K562 (cell line): ENCODE measurements around the gene BAK1. TPM values are rescaled to one million over a fixed set of nuclear protein-coding genes. Genes with fewer than 3 reads are reported as not detected.

Experiments used
- ATAC-seq: fragments of 200-7000 bp; cut with Tn5 transposase; 3 replicates; pipeline ENCODE4 v1.9.1; 2020; ENCODE audit warnings: moderate library complexity
- BruUV-seq: library from RNA; stranded (reverse); fragments of 400-500 nt; replicated peaks from 2 replicates; lab custom pipeline; 2021; lab: Mats Ljungman, UMichigan
- CTCF ChIA-PET: fragments of 300-600 bp; formaldehyde crosslinking; extraction: SDS; loops from one replicate; lab custom pipeline; 2021; ENCODE audit warnings: low intra/inter-chr PET ratio; lab: Yijun Ruan, JAX
- POLR2A ChIA-PET: fragments of 300-600, 350-650 bp; sonication (Branson Sonifier 250); formaldehyde crosslinking; extraction: SDS; loops from one replicate; lab custom pipeline; 2021; ENCODE audit warnings: antibody characterized with exemption, inconsistent platforms; lab: Yijun Ruan, JAX
- DNase-seq, 4 experiments: peaks; one replicate each; pipeline versions ENCODE4 v3.0.0 to v3.0.0-alpha.2; 2011 to 2018; ENCODE audit warnings: low spot score in 3 of 4, mixed read lengths in 3 of 4; ENCODE audit errors: extremely low read depth in 1 of 4
- FAIRE-seq: peaks from 2 replicates; lab custom pipeline; 2011; peaks lifted over from hg19 to GRCh38; lab: Jason Lieb, UNC
- H2AFZ ChIP-seq: 2 replicates; pipeline ENCODE4 v1.6.0; 2011; ENCODE audit warnings: low read depth, low read length, control low read depth, inconsistent platforms
- H3K27ac ChIP-seq: fragments of 200-600 bp; 3 replicates; pipeline ENCODE4 v1.8.0; 2011; ENCODE audit warnings: low read depth, mild to moderate bottlenecking, control low read depth, inconsistent platforms, low read length, moderate library complexity, mixed read lengths; ENCODE audit errors: extremely low read depth
- H3K27me3 ChIP-seq, 2 experiments: fragments of 300-600 bp in 1 of 2; 2 replicates in 1 of 2; 3 replicates in 1 of 2; pipeline versions ENCODE4 v1.6.0 to v1.8.0; 2011; ENCODE audit warnings: inconsistent platforms in 2 of 2, low read length in 2 of 2, mild to moderate bottlenecking in 1 of 2, mixed read lengths in 1 of 2, moderate library complexity in 1 of 2; ENCODE audit not compliant: control insufficient read depth in 2 of 2, insufficient read depth in 2 of 2
- H3K36me3 ChIP-seq: fragments of 300-600 bp; 3 replicates; pipeline ENCODE4 v1.8.0; 2011; ENCODE audit warnings: mild to moderate bottlenecking, low read length, inconsistent platforms; ENCODE audit not compliant: control insufficient read depth, insufficient read depth
- H3K4me1 ChIP-seq, 2 experiments: fragments of 200-600 bp in 1 of 2; replicated peaks in 1 of 2; 2 replicates in 1 of 2; 3 replicates in 1 of 2; pipeline versions ENCODE4 v1.5.1 to v1.8.0; 2011; ENCODE audit warnings: inconsistent platforms in 2 of 2, low read length in 2 of 2, mild to moderate bottlenecking in 1 of 2, mixed read lengths in 1 of 2, moderate library complexity in 1 of 2; ENCODE audit not compliant: control insufficient read depth in 2 of 2, insufficient read depth in 2 of 2
- H3K4me2 ChIP-seq: 2 replicates; pipeline ENCODE4 v1.6.1; 2011; ENCODE audit warnings: low read length, control low read depth, inconsistent platforms, mixed read lengths; ENCODE audit not compliant: insufficient read depth
- H3K4me3 ChIP-seq: fragments of 200-600 bp; sonication (generic), shearing (Covaris generic); 2 replicates; pipeline ENCODE4 v1.5.1; 2016; ENCODE audit warnings: control low read depth, inconsistent platforms
- H3K79me2 ChIP-seq: fragments of 200-600 bp; 3 replicates; pipeline ENCODE4 v1.8.0; 2011; ENCODE audit warnings: low read length, inconsistent platforms; ENCODE audit not compliant: control insufficient read depth, insufficient read depth
- H3K9ac ChIP-seq, 2 experiments: 2 replicates each; pipeline versions ENCODE4 v1.6.0 to v1.6.1; 2011; ENCODE audit warnings: low read depth in 2 of 2, low read length in 2 of 2, control low read depth in 1 of 2, inconsistent platforms in 1 of 2, mild to moderate bottlenecking in 1 of 2, mixed read lengths in 1 of 2; ENCODE audit not compliant: insufficient read depth in 1 of 2
- H3K9me1 ChIP-seq: one replicate; pipeline ENCODE4 v1.6.0; 2011; ENCODE audit warnings: inconsistent platforms, mild to moderate bottlenecking, low read length, moderate library complexity; ENCODE audit not compliant: control insufficient read depth, insufficient read depth
- H3K9me3 ChIP-seq: replicated peaks from 2 replicates; pipeline ENCODE4 v1.5.1; 2011; ENCODE audit warnings: low read depth, low read length, inconsistent platforms; ENCODE audit not compliant: control insufficient read depth, insufficient read depth
- H4K20me1 ChIP-seq: replicated peaks from 2 replicates; pipeline ENCODE4 v1.6.1; 2011; ENCODE audit warnings: low read length, inconsistent platforms, mixed read lengths; ENCODE audit not compliant: control insufficient read depth, insufficient read depth
- CEBPB ChIP-seq: fragments of 450-650 bp; IDR thresholded peaks from 2 replicates; pipeline ENCODE4 v1.6.1; 2016; ENCODE audit warnings: missing genetic modification characterization, missing compliant biosample characterization
- CEBPG ChIP-seq, 3 experiments: fragments of 200-800 bp in 1 of 3; sonication (Bioruptor generic) in 1 of 3; sonication (generic) in 1 of 3; formaldehyde crosslinking in 1 of 3; IDR thresholded peaks in 2 of 3; conservative IDR thresholded peaks in 1 of 3; 2 replicates each; pipeline versions ENCODE4 v1.6.1 to v1.8.0; 2016 to 2022; ENCODE audit warnings: missing compliant biosample characterization in 2 of 3, missing genetic modification characterization in 2 of 3, mild to moderate bottlenecking in 1 of 3, missing genetic modification reagents in 1 of 3
- GATAD2A ChIP-seq: fragments of 450-650 bp; IDR thresholded peaks from 2 replicates; pipeline ENCODE4 v1.6.1; 2017
- HDAC1 ChIP-seq, 2 experiments: fragments of 450-650 bp; IDR thresholded peaks; 2 replicates each; pipeline ENCODE4 v1.6.1; 2016 to 2017; ENCODE audit warnings: inconsistent platforms in 1 of 2, mild to moderate bottlenecking in 1 of 2, moderate library complexity in 1 of 2
- ZNF316 ChIP-seq: fragments of 450-650 bp; IDR thresholded peaks from 2 replicates; pipeline ENCODE4 v1.6.1; 2016
- ZNF384 ChIP-seq: IDR thresholded peaks from 2 replicates; pipeline ENCODE4 v1.6.1; 2012; ENCODE audit warnings: low read depth, low read length, improper control_type of control experiment
- WGBS: fragments of 100-300 bp; shearing (Covaris generic); methylation state at CpG from one replicate; pipeline ENCODE4 v1.1.6; 2016; ENCODE audit warnings: low coverage, mixed read lengths; ENCODE audit not compliant: insufficient coverage; ENCODE audit errors: missing lambda C conversion rate; 5-methylcytosine and 5-hydroxymethylcytosine counted together
- in situ Hi-C: fragments of 300-500 bp; cut with MboI; formaldehyde crosslinking; loops from 4 replicates; pipeline ENCODE4 v1.15.0; 2018; ENCODE audit warnings: inconsistent platforms, mixed read lengths
- intact Hi-C: fragments of 100-400 bp; cut with micrococcal nuclease; formaldehyde crosslinking; loops from 2 replicates; pipeline ENCODE4 v1.14.2; 2022
- polyA plus RNA-seq, 8 experiments: library from polyadenylated mRNA; depleted of rRNA in 4 of 8; stranded (reverse) in 5 of 8; unstranded in 3 of 8; fragments of >200 nt; fragmentation: Nextera tagmentation in 2 of 8; fragmentation: Illumina TruSeq in 1 of 8; extraction: Ambion mirVana in 2 of 8; extraction: Trizol in 1 of 8; gene quantifications; 2 replicates each; pipeline versions ENCODE4 v1.2.1 to v1.2.3, GENCODE V29; 2011 to 2014; ENCODE audit warnings: inconsistent platforms in 1 of 8, missing spikeins in 1 of 8
- total RNA-seq, 7 experiments: library from RNA; depleted of rRNA in 6 of 7; stranded (reverse); fragments of >200 nt in 6 of 7; fragmentation: Illumina TruSeq in 2 of 7; extraction: Trizol in 2 of 7; gene quantifications; 2 replicates each; pipeline versions ENCODE4 v1.2.1 to v1.2.3, GENCODE V29; 2011 to 2021; ENCODE audit warnings: low replicate concordance in 1 of 7
- TF ChIP-seq, protein P1 (sequence below): fragments of 450-650 bp; formaldehyde crosslinking; IDR thresholded peaks from 2 replicates; pipeline ENCODE4 v1.4.0; 2022; ENCODE audit warnings: mild to moderate bottlenecking, moderate library complexity
- TF ChIP-seq, protein P2 (sequence below), 2 experiments: fragments of 450-650 bp in 1 of 2; sonication (generic) in 1 of 2; formaldehyde crosslinking in 1 of 2; IDR thresholded peaks in 1 of 2; conservative IDR thresholded peaks in 1 of 2; 2 replicates each; pipeline versions ENCODE4 v1.6.1 to v1.8.1; 2016 to 2023; ENCODE audit warnings: mild to moderate bottlenecking in 2 of 2, moderate library complexity in 2 of 2, inconsistent platforms in 1 of 2, missing genetic modification reagents in 1 of 2

The BAK1 gene
- total and polyA plus RNA-seq, 9 of the 15 experiments (the other 6 are each of a cell fraction or from before 2014, with no cell fraction given): 5.4 to 30.7 (median 18.9) TPM

DNA sequence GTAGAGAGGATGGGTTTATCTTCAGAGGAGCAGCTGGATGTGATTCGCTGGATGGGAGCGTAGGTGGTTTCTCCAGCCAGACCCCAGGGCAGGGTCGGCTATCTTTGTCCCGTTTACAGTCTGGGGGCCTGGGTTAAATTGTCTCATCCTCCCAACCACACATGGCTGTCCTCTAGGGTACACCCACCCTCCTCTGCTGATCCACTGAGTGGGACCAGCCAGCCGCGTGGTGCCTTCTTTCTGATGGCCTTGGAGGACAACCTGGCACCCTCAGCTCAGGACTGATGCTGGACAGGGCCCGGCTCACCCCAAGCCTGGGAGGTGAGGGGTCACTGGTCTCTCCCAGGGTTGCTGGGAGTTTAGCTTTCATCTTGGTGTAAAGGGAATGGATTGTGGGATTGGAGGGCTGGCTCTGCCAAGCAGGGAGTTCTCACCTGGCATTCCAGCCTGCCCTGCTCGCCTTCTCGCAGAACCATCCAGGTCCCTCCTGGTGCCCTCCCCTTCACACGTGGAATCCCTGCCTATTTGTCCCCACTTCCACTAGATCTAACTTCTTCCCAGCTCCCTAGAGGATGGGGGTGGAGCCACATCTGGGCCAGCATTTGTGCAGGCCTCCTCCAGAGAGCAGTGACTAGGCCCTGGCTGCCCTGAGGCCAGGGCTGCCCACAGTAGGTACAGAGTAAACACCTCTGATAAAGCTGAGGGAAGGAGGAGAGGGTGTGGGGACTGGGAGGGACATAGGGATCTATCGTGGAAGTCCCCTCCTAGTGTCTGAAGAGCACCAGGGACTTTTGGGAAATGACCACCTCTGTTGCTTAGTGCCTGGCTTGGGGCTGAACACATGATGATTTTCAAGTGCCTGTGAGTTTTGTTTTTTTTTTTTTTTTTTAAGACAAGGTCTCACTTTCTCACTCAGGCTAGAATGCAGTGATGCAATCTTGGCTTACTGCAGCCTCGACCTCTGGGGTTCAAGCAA is 42.7 kb upstream of the BAK1 start:
- 45% methylated on average over 12 of the region's 12 CpGs for WGBS
- POLR2A ChIA-PET: interaction anchor here (0.7 to 1.8 kb wide), 9 partner anchors 9 to 1677 kb away, joined by 3 to 5 read pairs (median 4); no protein-coding TSS in a partner anchor
- peaks cover 14 to 31% of the 10 kb centered on the region in 2 experiments; a peak in 4 of 5 replicates for H3K4me1 ChIP-seq
- BruUV-seq: TSS peak; percentile 45
- ATAC-seq (peak; percentile 16; the same call in 2 of the 3 replicates), DNase-seq (peak in 3 of 4 experiments; percentile 48 to 55 (median 55)), FAIRE-seq (peak; percentile 32)
- H3K9me3 ChIP-seq: no peaks in the 10 kb centered on the region
- H2AFZ ChIP-seq: no peak overlapping the region
- H3K36me3 ChIP-seq: peaks cover 37% of the 10 kb centered on the region; the same call in 2 of the 3 replicates
- H3K9me1 ChIP-seq: peaks cover 6% of the 10 kb centered on the region
- intact Hi-C loops: no loop called here
- H4K20me1 ChIP-seq: no peaks in the 10 kb centered on the region; the same call in 1 of the 2 replicates
- H3K4me3 ChIP-seq: peak overlapping the region; percentile 86
- TF ChIP-seq CEBPG (CRISPR knock-in tag; IDR thresholded peaks at IDR 0.05) (no peak), CEBPG (tag; conservative IDR thresholded peaks at IDR 0.05 in 1 of 2, IDR thresholded peaks at IDR 0.05 in 1 of 2) (peak in 1 of 2 experiments; percentile 43; a peak in 1 of 4 replicates), GATAD2A (no peak), HDAC1 (IDR thresholded peaks at IDR 0.05) (0 out of 4 replicates have a peak, but pooled peaks of 1 of the 2 experiments have one; percentile 12), ZNF384 (peak; percentile 43; the same call in 1 of the 2 replicates), ZNF316 (peak; percentile 55), CEBPB (tag) (0 out of 2 replicates have a peak, but pooled peaks have one; percentile 15)
- TF ChIP-seq, protein P1, sequence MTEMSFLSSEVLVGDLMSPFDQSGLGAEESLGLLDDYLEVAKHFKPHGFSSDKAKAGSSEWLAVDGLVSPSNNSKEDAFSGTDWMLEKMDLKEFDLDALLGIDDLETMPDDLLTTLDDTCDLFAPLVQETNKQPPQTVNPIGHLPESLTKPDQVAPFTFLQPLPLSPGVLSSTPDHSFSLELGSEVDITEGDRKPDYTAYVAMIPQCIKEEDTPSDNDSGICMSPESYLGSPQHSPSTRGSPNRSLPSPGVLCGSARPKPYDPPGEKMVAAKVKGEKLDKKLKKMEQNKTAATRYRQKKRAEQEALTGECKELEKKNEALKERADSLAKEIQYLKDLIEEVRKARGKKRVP (CRISPR knock-in tag): no peak
- TF ChIP-seq, protein P2, sequence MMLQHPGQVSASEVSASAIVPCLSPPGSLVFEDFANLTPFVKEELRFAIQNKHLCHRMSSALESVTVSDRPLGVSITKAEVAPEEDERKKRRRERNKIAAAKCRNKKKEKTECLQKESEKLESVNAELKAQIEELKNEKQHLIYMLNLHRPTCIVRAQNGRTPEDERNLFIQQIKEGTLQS (IDR thresholded peaks at IDR 0.05): peak; percentile 54
- TF ChIP-seq, protein P2 (CRISPR knock-in tag; conservative IDR thresholded peaks at IDR 0.05): no peak
- TF ChIP-seq, all 486 proteins: peak for 6
- CTCF ChIA-PET: no interaction called here
- in situ Hi-C loops: no loop called here
- H3K27me3 ChIP-seq: no peaks in the 10 kb centered on the region
- H3K79me2 ChIP-seq: peaks cover 38% of the 10 kb centered on the region
- no peak overlapping the region for H3K27ac ChIP-seq
- peak overlapping the region; percentile 81 to 98 for H3K9ac ChIP-seq
- peak overlapping the region; percentile 93 for H3K4me2 ChIP-seq
